RWPE2 (cell line): ENCODE data around the gene RGL2.

Source experiments
- ATAC-seq: fragments of 200-7000 bp; cut with Tn5 transposase; 3 replicates; pipeline ENCODE4 v1.9.1; 2021; ENCODE audit warnings: low read depth
- DNase-seq: peaks from one replicate; pipeline ENCODE4 v3.0.0-alpha.2; 2020; ENCODE audit warnings: low spot score
- H3K27ac ChIP-seq: fragments of 450-650 bp; 2 replicates; pipeline ENCODE4 v1.5.1; 2017; ENCODE audit warnings: mild to moderate bottlenecking; ENCODE audit not compliant: poor library complexity, severe bottlenecking
- H3K27me3 ChIP-seq: fragments of 250-450 bp; sonication (Bioruptor Pico); 2 replicates; pipeline ENCODE4 v1.5.1; 2021; ENCODE audit warnings: mild to moderate bottlenecking, moderate library complexity; ENCODE audit not compliant: insufficient read depth, poor library complexity, severe bottlenecking
- H3K36me3 ChIP-seq: fragments of 250-450 bp; sonication (Bioruptor Pico); 2 replicates; pipeline ENCODE4 v1.5.1; 2020; ENCODE audit warnings: low read depth, mild to moderate bottlenecking, moderate library complexity
- H3K4me1 ChIP-seq: fragments of 250-450 bp; sonication (Bioruptor Pico); 2 replicates; pipeline ENCODE4 v1.5.1; 2021; ENCODE audit warnings: mild to moderate bottlenecking, moderate library complexity; ENCODE audit not compliant: insufficient read depth, poor library complexity, severe bottlenecking
- H3K4me3 ChIP-seq: fragments of 250-450 bp; sonication (Bioruptor Pico); 2 replicates; pipeline ENCODE4 v1.5.1; 2021; ENCODE audit warnings: mild to moderate bottlenecking, moderate library complexity; ENCODE audit not compliant: severe bottlenecking
- H3K9me3 ChIP-seq: fragments of 250-450 bp; sonication (Bioruptor Pico); 2 replicates; pipeline ENCODE4 v1.5.1; 2021; ENCODE audit warnings: mild to moderate bottlenecking, moderate library complexity; ENCODE audit not compliant: severe bottlenecking
- CTCF ChIP-seq: fragments of 450-650 bp; IDR thresholded peaks from one replicate; pipeline ENCODE4 v1.5.1; 2017; ENCODE audit warnings: mild to moderate bottlenecking, moderate library complexity; ENCODE audit not compliant: poor library complexity, severe bottlenecking

Gene RGL2

GRCh38 chr6:33329058-33329457, 30.3 kb upstream of the RGL2 start:
- Histone ChIP-seq H3K9me3 (no peaks in the 10 kb centered on the region), H3K4me1 (peaks cover under 1% of the 10 kb centered on the region), H3K4me3 (no peak overlapping the region), H3K27ac (no peak overlapping the region), H3K27me3 (no peaks in the 10 kb centered on the region), H3K36me3 (no peaks in the 10 kb centered on the region)
- DNase-seq (no peak), ATAC-seq (peak; percentile 56; the same call in 2 of the 3 replicates)
- TF ChIP-seq CTCF = no peak

GRCh38 chr6:33324125-33324524, 25.4 kb upstream of the RGL2 start:
- H3K27ac ChIP-seq = peak overlapping the region; percentile 82
- peaks cover 25% of the 10 kb centered on the region for H3K4me1 ChIP-seq
- no peak for ATAC-seq
- DNase-seq = no peak
- H3K36me3 ChIP-seq = peaks cover 23% of the 10 kb centered on the region
- H3K4me3 ChIP-seq = peak overlapping the region; percentile 39
- no peaks in the 10 kb centered on the region for H3K27me3 ChIP-seq
- TF ChIP-seq CTCF = no peak
- no peaks in the 10 kb centered on the region for H3K9me3 ChIP-seq

- Histone ChIP-seq H3K27me3 (no peaks in the 10 kb centered on the region), H3K4me3 (peak overlapping the region; percentile 39), H3K27ac (peak overlapping the region; percentile 82), H3K4me1 (peaks cover 25% of the 10 kb centered on the region), H3K36me3 (peaks cover 29% of the 10 kb centered on the region), H3K9me3 (no peaks in the 10 kb centered on the region)
- no peak for TF ChIP-seq CTCF
- no peak for DNase-seq
- ATAC-seq = no peak
These were observed 24.8 kb upstream of the RGL2 start for GRCh38 chr6:33323623-33323948.

- no peaks in the 10 kb centered on the region for H3K9me3 ChIP-seq
- peak overlapping the region; percentile 82 for H3K27ac ChIP-seq
- no peak for TF ChIP-seq CTCF
- peaks cover 29% of the 10 kb centered on the region for H3K4me1 ChIP-seq
- ATAC-seq (no peak), DNase-seq (no peak)
- peaks cover 31% of the 10 kb centered on the region for H3K36me3 ChIP-seq
- no peak overlapping the region for H3K4me3 ChIP-seq
- H3K27me3 ChIP-seq = no peaks in the 10 kb centered on the region
These were observed 22.5 kb upstream of the RGL2 start for GRCh38 chr6:33321227-33321626.

- Histone ChIP-seq H3K27ac (peak overlapping the region; percentile 82), H3K4me3 (no peak overlapping the region)
These were observed 21.8 kb upstream of the RGL2 start for GRCh38 chr6:33320315-33321181.

More at GRCh38 chr6:33320315-33321181, 21.8 kb upstream of the RGL2 start:
- Histone ChIP-seq H3K4me1 (peaks cover 29% of the 10 kb centered on the region), H3K36me3 (peaks cover 31% of the 10 kb centered on the region), H3K9me3 (no peaks in the 10 kb centered on the region), H3K27me3 (no peaks in the 10 kb centered on the region)
- ATAC-seq (no peak; the same call in 2 of the 3 replicates), DNase-seq (peak; percentile 77)
- no peak for TF ChIP-seq CTCF
